HUDEP-2 (cell line): ENCODE data around the gene TNNI3.
A peak's percentile ranks its signal among the peaks of the same experiment; 100 is the strongest.

Source experiments
- DNase-seq, 76 experiments: peaks; one replicate each; lab custom pipeline; 2025; ENCODE audit not compliant: unreplicated experiment in 76 of 76; lab: John Stamatoyannopoulos, UW

The TNNI3 gene

DNA sequence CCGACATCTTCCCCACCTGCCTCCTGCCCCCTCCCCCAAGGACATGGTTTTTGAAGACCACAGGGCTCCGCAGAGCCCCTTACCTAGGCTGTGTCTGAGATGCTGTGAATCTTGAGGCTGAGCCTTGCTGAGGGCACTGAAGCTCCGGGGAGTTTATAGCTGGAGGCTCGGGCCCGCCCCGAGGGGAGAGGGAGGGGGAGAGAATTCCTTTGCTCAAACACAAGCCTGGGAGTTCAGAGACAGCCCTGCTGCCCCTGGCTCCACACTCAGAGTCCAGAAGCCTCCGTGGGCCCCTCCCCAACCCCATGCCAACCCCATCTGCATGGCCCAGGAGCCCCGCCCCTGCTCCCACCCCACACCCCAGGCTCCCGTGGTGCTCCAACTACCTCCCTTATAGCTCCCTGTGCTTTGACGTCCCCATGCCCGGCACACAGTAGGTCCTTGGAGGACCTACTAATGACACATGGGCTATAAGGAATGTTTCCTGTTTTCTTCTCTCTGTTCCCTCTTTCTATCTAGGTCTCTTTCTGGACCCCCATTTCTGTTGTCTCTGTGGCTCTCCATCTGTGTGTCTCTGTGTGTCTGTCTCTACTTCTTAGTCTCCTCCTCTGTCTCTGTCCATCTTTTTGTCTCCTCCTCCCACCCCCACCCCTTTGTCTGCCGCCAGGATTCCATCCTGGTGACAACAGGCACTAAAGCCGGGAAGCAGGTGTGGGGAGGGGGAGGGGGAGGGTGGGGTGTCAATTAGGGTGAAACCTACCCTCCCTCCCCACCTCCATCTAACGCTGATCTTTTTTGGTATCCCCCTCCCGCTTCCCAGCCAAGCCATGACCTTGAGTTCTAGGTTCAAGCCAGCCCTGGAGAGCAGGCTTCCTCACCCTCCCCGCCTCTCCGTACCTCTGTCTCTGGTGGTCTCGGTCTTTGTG, 8.2 kb downstream of the TNNI3 start, which contains the start of gene TNNT1:
Gene TNNT1 (minus strand): TSS at position 129 of the 926 bp plus-strand sequence. CDS start 2,049 bp downstream, outside the sequence.
- DNase-seq = no peak

- no peak for DNase-seq
Measured at GRCh38 chr19:55147545-55148251, 9.8 kb downstream of the TNNI3 start.

GRCh38 chr19:55146705-55147273, 10.7 kb downstream of the TNNI3 start:
- DNase-seq = no peak

DNA sequence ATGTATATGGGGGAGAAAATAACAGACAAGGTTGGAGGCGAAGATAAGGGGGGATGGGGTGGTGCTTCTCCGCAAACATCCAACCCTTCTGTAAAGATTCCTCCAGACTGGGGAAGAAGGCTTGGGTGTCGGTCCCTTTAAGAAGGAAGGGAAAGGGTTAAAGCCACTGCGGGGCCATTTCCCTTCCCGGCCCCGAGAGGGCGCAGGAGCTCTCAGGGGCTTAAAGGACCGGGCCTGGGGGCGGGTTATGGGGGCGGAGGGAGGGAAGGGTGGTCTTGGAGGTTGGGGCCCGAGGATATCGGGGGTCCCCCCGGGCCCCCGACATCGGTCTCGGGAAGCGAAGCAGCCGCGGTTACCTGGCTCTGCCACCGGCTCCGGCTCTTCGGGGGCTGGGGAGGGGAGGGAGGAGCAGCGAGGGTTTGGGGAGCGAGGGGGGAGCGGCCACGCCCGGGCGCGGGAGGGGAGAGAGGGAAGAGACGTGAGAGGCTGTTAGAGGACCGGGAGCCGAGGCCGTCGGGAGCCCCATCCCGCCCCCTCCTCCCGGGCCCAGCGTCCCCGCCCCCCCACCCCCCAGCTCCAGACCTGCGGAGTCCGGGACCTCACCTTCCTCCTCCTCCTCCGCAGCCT, 11.3 kb downstream of the TNNI3 start:
- peak in 42 of 76 experiments; percentile 8 to 60 (median 32) for DNase-seq

DNA sequence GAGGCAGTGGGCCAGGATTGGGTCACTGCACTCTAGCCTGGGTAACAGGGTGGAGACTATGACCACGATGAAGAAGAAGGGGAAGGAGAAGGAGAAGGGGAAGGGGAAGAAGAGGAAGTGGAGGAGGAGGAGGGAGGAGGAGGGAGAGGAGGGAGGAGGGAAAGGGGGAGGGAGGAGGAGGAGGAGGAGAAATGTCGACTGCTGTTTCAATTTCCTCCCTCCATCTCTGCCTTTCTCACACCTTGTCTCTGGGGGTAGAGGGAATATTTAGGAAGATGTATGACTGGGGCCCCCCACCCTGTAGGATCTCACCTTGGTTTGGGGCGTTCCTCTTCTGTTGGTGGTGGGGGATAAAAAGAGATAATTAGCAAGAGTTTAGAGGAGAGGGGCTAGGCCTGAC, 12.3 kb downstream of the TNNI3 start:
- no peak for DNase-seq

GRCh38 chr19:55141696-55142095, 15.8 kb downstream of the TNNI3 start:
- no peak for DNase-seq

DNA sequence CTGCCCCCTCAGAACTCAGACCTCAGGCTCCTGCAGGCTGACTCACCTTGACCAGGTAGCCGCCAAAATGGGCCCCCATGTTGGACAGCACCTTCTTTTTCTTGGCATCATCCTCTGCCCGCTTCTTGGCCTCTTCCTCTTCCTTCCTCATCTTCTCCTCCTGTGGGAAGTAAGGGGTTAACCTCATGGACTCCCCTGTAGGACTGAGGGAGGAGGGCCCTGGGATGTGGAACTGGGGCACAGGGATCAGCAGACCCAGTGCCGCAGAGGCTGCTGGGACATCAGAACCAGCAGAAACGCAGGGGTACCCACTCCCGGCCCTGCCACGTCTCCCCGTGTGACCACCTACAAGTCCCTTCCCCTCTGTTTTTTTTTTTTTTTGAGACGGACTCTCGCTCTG, 19.6 kb downstream of the TNNI3 start:
- DNase-seq = no peak

DNA sequence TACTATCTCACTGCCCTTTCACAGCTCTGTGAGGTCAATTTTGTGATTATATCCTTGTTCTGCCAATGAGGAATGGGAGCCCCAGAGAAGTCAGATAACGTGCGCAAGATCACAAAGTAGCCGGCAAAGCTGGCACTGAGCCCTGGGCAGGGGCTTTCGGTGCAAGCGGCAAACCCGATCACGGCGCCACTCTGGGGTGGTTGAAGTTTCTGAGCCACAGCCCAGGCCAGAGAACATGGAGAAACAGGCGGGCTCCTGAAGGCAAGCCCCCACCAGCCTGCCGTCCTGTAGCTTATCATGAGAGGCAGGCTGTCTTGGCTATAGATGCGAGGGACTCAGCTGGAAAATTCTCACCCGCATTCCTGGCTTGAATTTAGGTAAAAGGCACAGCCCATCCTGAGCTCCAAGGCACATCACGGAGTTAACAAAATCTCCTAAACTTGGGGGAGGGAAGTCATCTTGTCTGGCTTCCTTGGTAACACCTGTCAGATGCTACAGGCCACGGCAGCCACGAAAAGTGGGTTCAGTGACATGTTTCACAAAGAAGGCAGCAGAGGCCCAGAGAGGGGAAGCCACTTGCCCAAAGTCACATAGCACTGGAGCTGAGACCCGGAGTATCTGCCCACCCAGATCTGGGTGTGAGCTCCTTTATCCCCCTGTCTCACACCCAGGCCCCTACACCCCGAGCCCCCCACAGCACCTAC, 21.0 kb downstream of the TNNI3 start:
- DNase-seq = no peak

DNA sequence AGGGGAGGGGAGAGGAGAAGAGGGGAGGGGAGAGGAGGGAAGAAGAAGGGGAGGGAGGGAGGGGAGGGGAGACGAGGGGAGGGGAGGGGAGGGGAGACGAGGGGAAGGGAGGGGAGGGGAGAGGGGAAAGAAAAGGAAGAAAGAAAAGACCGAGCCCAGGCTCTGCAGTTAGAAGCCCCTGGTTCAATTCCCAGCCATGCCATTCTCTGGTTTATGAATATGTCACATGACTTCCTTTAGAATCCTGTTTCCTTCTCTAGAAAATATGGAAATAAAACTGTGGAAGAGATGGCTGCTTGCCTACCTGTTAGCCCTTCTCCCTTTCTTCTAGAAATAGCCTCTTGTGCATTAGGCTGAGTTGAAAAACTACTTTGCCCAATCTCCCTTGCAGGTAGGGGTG, 22.8 kb downstream of the TNNI3 start:
- DNase-seq = no peak

DNA sequence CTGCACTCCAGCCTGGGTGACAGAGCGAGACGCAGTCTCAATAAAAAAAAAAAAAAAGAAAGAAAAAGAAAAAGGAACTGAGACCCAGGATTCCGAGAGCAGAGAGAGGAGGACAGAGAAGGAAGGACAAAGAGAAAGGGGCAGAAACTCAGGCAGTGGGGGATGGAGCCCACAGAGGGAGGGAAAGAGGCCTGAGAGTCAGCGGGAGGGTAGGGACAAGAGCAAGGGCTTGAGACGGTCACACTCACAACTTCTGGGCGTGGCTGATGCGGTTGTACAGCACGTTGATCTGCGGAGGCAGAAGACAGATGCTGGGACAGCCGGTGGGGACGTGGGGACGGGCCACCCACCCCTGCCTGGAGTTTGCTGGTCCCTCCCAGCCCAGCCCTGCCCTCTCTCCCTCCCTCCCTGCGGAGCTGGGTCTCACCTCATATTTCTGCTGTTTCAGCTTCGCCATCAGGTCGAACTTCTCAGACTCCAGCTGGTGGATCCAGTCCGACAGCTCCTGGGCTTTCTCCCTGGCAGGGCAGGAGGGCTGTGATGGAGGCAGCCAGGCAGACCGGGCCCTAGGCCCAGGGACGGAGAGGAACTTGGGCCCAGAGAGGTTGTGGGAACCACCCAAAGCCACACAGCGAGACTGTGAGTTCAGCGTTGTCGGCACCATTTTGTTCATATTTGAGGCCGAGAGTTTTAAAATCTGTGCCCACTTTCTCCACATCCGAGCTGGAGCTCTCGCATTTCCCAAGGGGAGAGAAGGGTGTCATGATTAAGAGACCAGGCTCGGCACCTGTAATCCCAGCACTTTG, 23.7 kb downstream of the TNNI3 start:
- DNase-seq = peak in 10 of 76 experiments; percentile 15 to 42 (median 29)

GRCh38 chr19:55132453-55133129, 24.9 kb downstream of the TNNI3 start:
- peak in 8 of 76 experiments; percentile 11 to 41 (median 16) for DNase-seq

GRCh38 chr19:55131421-55131820, 26.1 kb downstream of the TNNI3 start:
- no peak for DNase-seq

DNA sequence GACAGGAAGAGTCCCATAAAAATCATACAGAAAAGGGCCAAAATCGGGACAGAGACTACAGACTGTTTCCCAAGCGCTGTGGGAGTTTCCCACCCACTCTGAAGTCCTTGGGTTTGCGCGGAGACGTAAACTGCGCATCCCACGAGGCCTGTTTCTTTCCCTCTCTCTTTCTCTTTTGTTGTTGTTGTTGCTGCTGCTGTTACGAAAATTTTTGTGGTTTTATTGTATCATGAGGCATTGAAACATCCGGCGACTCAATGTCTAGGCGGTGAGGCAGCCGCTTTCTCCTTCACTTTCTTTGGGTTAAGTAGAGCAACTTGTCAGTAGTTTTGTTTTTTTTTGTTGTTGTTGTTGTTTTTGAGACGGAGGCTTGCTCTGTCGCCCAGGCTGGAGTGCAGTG, 38.5 kb downstream of the TNNI3 start:
- no peak for DNase-seq

DNA sequence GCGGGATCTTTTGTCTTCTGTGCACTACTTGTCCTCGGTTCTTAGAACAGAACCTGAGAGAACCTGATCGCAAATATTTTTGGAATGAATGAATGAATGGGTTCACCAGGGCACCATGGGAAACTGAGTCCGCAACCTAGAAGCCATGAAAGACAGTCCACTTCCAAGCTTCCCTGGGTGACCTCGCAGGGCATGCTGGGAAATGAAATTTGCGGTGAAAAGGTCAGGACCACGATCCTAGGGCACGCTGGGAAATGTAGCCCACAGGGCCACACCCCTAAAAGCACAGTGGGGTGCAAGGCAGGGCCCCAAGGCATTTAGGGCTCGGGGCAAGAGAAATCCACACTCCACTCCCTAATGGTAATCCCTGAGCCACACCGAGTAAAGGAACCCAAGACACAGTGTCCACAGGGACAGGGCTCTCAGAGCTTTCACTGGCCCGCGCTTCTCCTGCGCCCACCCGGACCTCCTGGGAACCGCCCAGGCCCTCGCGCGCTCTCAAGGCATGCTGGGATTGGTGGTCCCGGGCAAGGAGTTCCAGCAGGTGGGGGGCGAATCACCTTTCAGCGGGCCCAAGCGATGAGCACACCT, 39.0 kb downstream of the TNNI3 start:
- DNase-seq = peak in 33 of 76 experiments; percentile 10 to 69 (median 34)

DNA sequence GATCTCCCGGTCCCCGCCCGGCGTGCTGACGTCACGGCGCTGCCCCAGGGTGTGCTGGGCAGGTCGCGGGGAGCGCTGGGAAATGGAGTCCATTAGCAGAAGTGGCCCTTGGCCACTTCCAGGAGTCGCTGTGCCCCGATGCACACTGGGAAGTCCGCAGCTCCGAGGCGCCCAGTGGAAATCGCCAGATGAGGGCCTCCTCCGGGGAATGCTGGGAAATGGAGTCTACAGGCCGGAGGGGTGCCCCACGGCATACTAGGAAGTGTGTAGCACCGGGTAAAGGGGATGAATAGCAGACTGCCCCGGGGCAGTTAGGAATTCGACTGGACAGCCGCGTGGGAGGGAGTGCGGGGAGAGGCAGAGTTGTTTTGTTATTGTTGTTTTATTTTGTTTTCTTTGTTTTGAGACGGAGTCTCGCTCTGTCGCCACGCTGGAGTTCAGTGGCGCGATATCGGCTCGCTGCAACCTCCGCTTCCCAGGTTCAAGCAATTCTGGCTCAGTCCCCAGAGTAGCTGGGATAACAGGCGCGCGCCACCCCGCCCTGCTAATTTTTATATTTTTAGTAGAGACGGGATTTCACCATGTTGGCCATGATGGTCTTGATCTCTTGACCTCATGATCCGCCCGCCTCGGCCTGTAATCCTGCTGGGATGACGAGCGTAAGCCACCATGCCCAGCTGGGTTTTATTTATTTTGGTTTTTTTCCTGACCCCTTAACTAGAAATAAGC, 39.7 kb downstream of the TNNI3 start:
- peak in 75 of 76 experiments; percentile 70 to 100 (median 99) for DNase-seq

DNA sequence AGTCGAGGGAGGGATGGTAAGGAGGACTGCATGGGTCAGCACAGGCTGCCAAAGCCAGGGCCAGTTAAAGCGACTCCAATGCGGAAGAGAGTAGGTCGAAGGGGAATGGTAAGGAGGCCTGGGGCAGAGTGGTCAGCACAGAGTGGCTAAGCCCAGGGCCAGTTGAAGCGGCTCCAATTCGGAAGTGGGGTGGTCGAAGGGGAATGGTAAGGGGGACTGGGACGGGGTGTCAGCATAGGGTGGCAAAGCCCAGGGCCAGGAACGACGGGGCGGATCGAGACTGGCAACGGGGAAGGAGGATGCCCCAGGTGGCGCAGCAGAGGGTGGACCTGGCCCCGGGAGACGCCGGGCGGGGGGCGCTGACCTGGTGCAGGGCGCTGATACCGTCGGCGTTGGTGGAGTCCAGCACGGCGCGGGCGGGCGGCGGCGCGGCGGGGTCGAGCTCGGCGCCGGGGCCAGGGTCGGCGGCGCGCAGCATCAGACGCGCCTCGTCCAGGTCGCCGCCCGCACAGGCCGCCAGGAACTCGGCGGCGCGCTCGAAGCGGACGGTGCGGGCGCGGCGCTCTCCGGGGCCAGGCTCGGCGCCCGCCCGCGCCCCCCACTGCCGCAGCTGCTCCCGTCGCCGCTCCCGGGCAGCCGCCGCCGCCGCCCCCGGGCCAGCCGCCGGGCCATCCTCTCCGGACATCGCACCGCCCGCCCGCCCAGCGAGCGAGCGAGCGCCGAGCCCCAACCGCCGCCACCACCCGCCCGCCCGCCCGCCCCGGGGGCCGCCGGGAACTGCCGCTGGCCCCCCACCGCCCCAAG, 40.5 kb downstream of the TNNI3 start, which contains the start of gene PPP1R12C:
Gene PPP1R12C (minus strand): TSS at position 779 of the 804 bp plus-strand sequence. CDS start 94 bp downstream, at position 685.
- peak in 1 of 76 experiments; percentile 31 for DNase-seq
